Prostate gland (tissue), 2 donors: ENCODE measurements around the gene SLC66A2. TPM values are rescaled to one million over a fixed set of nuclear protein-coding genes. Genes with fewer than 3 reads are reported as not detected.

Source experiments
- DNase-seq: peaks from one replicate; pipeline ENCODE4 v3.0.0-alpha.2; 2019; ENCODE audit warnings: low spot score
- H3K27ac ChIP-seq, 2 donors: fragments of 200-600 bp; sonication (generic); 2 replicates each; pipeline ENCODE4 v1.5.1; 2017 to 2019
- H3K27me3 ChIP-seq: fragments of 200-600 bp; sonication (generic); replicated peaks from 2 replicates; pipeline ENCODE4 v1.5.1; 2019; ENCODE audit not compliant: insufficient read depth
- H3K36me3 ChIP-seq, 2 donors: fragments of 200-600 bp; sonication (generic); 1 replicate in 1 of 2; 2 replicates in 1 of 2; pipeline versions ENCODE4 v1.5.1 to v1.8.1; 2017 to 2019
- H3K4me1 ChIP-seq: fragments of 200-600 bp; sonication (generic); replicated peaks from 2 replicates; pipeline ENCODE4 v1.5.1; 2019
- H3K4me3 ChIP-seq, 2 donors: fragments of 200-600 bp; sonication (generic); 2 replicates each; pipeline ENCODE4 v1.5.1; 2017 to 2019
- H3K9me3 ChIP-seq: fragments of 200-600 bp; sonication (generic); 2 replicates; pipeline ENCODE4 v1.5.1; 2017
- CTCF ChIP-seq, 4 experiments: fragments of 200-600 bp in 2 of 4; fragments of 450-650 bp in 2 of 4; sonication (generic) in 2 of 4; IDR thresholded peaks; 1 replicate in 3 of 4; 2 replicates in 1 of 4; pipeline ENCODE4 v1.5.1; 2016 to 2019; ENCODE audit warnings: antibody characterized with exemption in 4 of 4, mild to moderate bottlenecking in 2 of 4, moderate library complexity in 2 of 4
- POLR2A ChIP-seq: fragments of 450-650 bp; IDR thresholded peaks from one replicate; pipeline ENCODE4 v1.6.1; 2016; ENCODE audit warnings: antibody characterized with exemption, mild to moderate bottlenecking
- POLR2AphosphoS5 ChIP-seq: sonication (generic); formaldehyde crosslinking; IDR thresholded peaks from one replicate; pipeline ENCODE4 v1.6.1; 2017; ENCODE audit warnings: antibody characterized with exemption
- WGBS: methylation state at CpG from one replicate; pipeline ENCODE4 v1.1.5; 2018; 5-methylcytosine and 5-hydroxymethylcytosine counted together
- intact Hi-C: fragments of 100-400 bp; cut with DNase I; formaldehyde crosslinking; loops from one replicate; pipeline ENCODE4 v1.14.2; 2022
- total RNA-seq, 2 donors: library from RNA; depleted of rRNA; stranded (reverse); fragments of >200 nt; gene quantifications; one replicate each; pipeline ENCODE4 v1.1.0, GENCODE V29; 2016

Gene SLC66A2
- total RNA-seq, 2 donors from 2014 or later, result 37.6 to 74.1 TPM

GRCh38 chr18:79872527-79873444 is 78.7 kb downstream of the SLC66A2 start:
- H3K27ac ChIP-seq, result no peak overlapping the region
- no peaks in the 10 kb centered on the region for H3K4me1 ChIP-seq
- H3K9me3 ChIP-seq, result no peaks in the 10 kb centered on the region
- intact Hi-C loops, result no loop called here
- no peak for DNase-seq
- TF ChIP-seq POLR2A (no peak), CTCF (IDR thresholded peaks at IDR 0.05) (no peak), POLR2AphosphoS5 (no peak)
- no peaks in the 10 kb centered on the region for H3K36me3 ChIP-seq
- no peak overlapping the region for H3K4me3 ChIP-seq
- H3K27me3 ChIP-seq, result peaks cover 12% of the 10 kb centered on the region
- WGBS, result 40% methylated on average over 35 of the region's 36 CpGs

GRCh38 chr18:79871481-79872091 is 79.9 kb downstream of the SLC66A2 start:
- H3K4me1 ChIP-seq, result no peaks in the 10 kb centered on the region
- no peak for DNase-seq
- TF ChIP-seq CTCF (IDR thresholded peaks at IDR 0.05) (no peak), POLR2A (no peak), POLR2AphosphoS5 (no peak)
- 85% methylated on average over 24 of the region's 33 CpGs for WGBS
- no peak overlapping the region for H3K4me3 ChIP-seq
- no peaks in the 10 kb centered on the region for H3K9me3 ChIP-seq
- peaks cover 12% of the 10 kb centered on the region for H3K27me3 ChIP-seq
- H3K36me3 ChIP-seq, result no peaks in the 10 kb centered on the region
- H3K27ac ChIP-seq, result no peak overlapping the region
- intact Hi-C loops, result no loop called here

- intact Hi-C loops, result no loop called here
- WGBS, result 82% methylated on average over 17 of the region's 17 CpGs
- no peaks in the 10 kb centered on the region for H3K4me1 ChIP-seq
These were observed 80.4 kb downstream of the SLC66A2 start for GRCh38 chr18:79871026-79871390.

GRCh38 chr18:79870301-79871025 is 81.0 kb downstream of the SLC66A2 start:
- intact Hi-C loops, result no loop called here
- Histone ChIP-seq H3K9me3 (no peaks in the 10 kb centered on the region), H3K4me3 (no peak overlapping the region), H3K27me3 (peaks cover 11% of the 10 kb centered on the region), H3K4me1 (no peaks in the 10 kb centered on the region), H3K36me3 (no peaks in the 10 kb centered on the region), H3K27ac (no peak overlapping the region)
- no peak for TF ChIP-seq CTCF (IDR thresholded peaks at IDR 0.05)
- TF ChIP-seq POLR2AphosphoS5, result no peak
- no peak for TF ChIP-seq POLR2A
- DNase-seq, result no peak
- WGBS, result 65% methylated on average over 19 of the region's 19 CpGs

More at GRCh38 chr18:79871026-79871390, 80.4 kb downstream of the SLC66A2 start:
- no peak for DNase-seq
- H3K27me3 ChIP-seq, result peaks cover 12% of the 10 kb centered on the region
- no peak overlapping the region for H3K27ac ChIP-seq
- H3K9me3 ChIP-seq, result no peaks in the 10 kb centered on the region
- H3K4me3 ChIP-seq, result no peak overlapping the region
- no peaks in the 10 kb centered on the region for H3K36me3 ChIP-seq
- TF ChIP-seq CTCF (IDR thresholded peaks at IDR 0.05), result no peak
- no peak for TF ChIP-seq POLR2AphosphoS5
- no peak for TF ChIP-seq POLR2A
